WTC11 (cell line): ENCODE data around the gene ADGRL3. TPM values are rescaled to one million over a fixed set of nuclear protein-coding genes. Genes with fewer than 3 reads are reported as not detected.

ENCODE experiments used
- ATAC-seq: fragments of 200-7000 bp; cut with Tn5 transposase; 2 replicates; pipeline ENCODE4 v1.10.0; 2021; ENCODE audit warnings: mild to moderate bottlenecking, moderate library complexity
- CTCF ChIA-PET: fragments of 300-600 bp; sonication (Branson Sonifier 250); formaldehyde crosslinking; loops from one replicate; lab custom pipeline; 2021; ENCODE audit warnings: antibody characterized with exemption; lab: Charles Lee
- POLR2A ChIA-PET: fragments of 350-600 bp; sonication (Branson Sonifier 250); formaldehyde crosslinking; loops from one replicate; lab custom pipeline; 2021; ENCODE audit warnings: antibody characterized with exemption; lab: Charles Lee
- DNase-seq: peaks from one replicate; pipeline ENCODE4 v3.0.0; 2021; ENCODE audit warnings: low spot score
- H3K27ac Mint-ChIP-seq: 2 replicates; pipeline ENCODE4 v1.8.0; 2021; ENCODE audit warnings: mixed read lengths
- H3K27me3 Mint-ChIP-seq: 2 replicates; pipeline ENCODE4 v1.8.0; 2021; ENCODE audit warnings: low read depth, mild to moderate bottlenecking, moderate library complexity, mixed read lengths
- H3K36me3 Mint-ChIP-seq: 2 replicates; pipeline ENCODE4 v1.8.0; 2021; ENCODE audit warnings: mixed read lengths
- H3K4me1 Mint-ChIP-seq: 2 replicates; pipeline ENCODE4 v1.8.0; 2022; ENCODE audit warnings: mixed read lengths
- H3K4me3 Mint-ChIP-seq: 2 replicates; pipeline ENCODE4 v1.8.0; 2021; ENCODE audit warnings: mild to moderate bottlenecking, moderate library complexity, mixed read lengths
- H3K9me3 Mint-ChIP-seq: 2 replicates; pipeline ENCODE4 v1.8.0; 2021; ENCODE audit warnings: mixed read lengths
- AFF4 ChIP-seq: sonication (generic); formaldehyde crosslinking; IDR thresholded peaks from 2 replicates; pipeline ENCODE4 v1.8.1; 2023; ENCODE audit warnings: mild to moderate bottlenecking, missing genetic modification reagents, borderline replicate concordance
- ATF1 ChIP-seq: sonication (generic); formaldehyde crosslinking; IDR thresholded peaks from 2 replicates; pipeline ENCODE4 v1.8.1; 2023; ENCODE audit warnings: mild to moderate bottlenecking, moderate library complexity, missing genetic modification reagents
- ATF6 ChIP-seq: sonication (generic); formaldehyde crosslinking; IDR thresholded peaks from 2 replicates; pipeline ENCODE4 v1.8.1; 2023; ENCODE audit warnings: mild to moderate bottlenecking, missing genetic modification reagents
- CBFB ChIP-seq: sonication (generic); formaldehyde crosslinking; IDR thresholded peaks from 2 replicates; pipeline ENCODE4 v1.8.1; 2022; ENCODE audit warnings: mild to moderate bottlenecking, low read depth, missing genetic modification reagents
- CDX4 ChIP-seq: fragments of 250-450 bp; sonication (Bioruptor Pico); IDR thresholded peaks from 2 replicates; pipeline ENCODE4 v1.9.0; 2021; ENCODE audit warnings: moderate library complexity, mild to moderate bottlenecking, inconsistent platforms, borderline replicate concordance
- CREB1 ChIP-seq: sonication (generic); formaldehyde crosslinking; IDR thresholded peaks from 2 replicates; pipeline ENCODE4 v1.8.0; 2023; ENCODE audit warnings: mild to moderate bottlenecking, missing genetic modification reagents
- E2F5 ChIP-seq: sonication (generic); formaldehyde crosslinking; IDR thresholded peaks from 2 replicates; pipeline ENCODE4 v1.8.1; 2022; ENCODE audit warnings: mild to moderate bottlenecking, moderate library complexity, missing genetic modification reagents
- FOXJ3 ChIP-seq: sonication (generic); formaldehyde crosslinking; IDR thresholded peaks from 2 replicates; pipeline ENCODE4 v1.9.0; 2021; ENCODE audit warnings: missing genetic modification reagents, mild to moderate bottlenecking, borderline replicate concordance
- GTF2I ChIP-seq: fragments of 250-450 bp; sonication (Bioruptor Pico); conservative IDR thresholded peaks from 2 replicates; pipeline ENCODE4 v1.4.0; 2021; ENCODE audit warnings: mild to moderate bottlenecking
- JUN ChIP-seq: sonication (generic); formaldehyde crosslinking; IDR thresholded peaks from 2 replicates; pipeline ENCODE4 v1.8.0; 2023; ENCODE audit warnings: mild to moderate bottlenecking, missing genetic modification reagents
- KAT7 ChIP-seq: sonication (generic); formaldehyde crosslinking; IDR thresholded peaks from 2 replicates; pipeline ENCODE4 v1.8.1; 2023; ENCODE audit warnings: missing genetic modification reagents, mild to moderate bottlenecking, borderline replicate concordance
- NFYB ChIP-seq: sonication (generic); formaldehyde crosslinking; conservative IDR thresholded peaks from 2 replicates; pipeline ENCODE4 v1.8.0; 2022; ENCODE audit warnings: low read depth, missing genetic modification reagents
- NR1H2 ChIP-seq: sonication (generic); formaldehyde crosslinking; IDR thresholded peaks from 2 replicates; pipeline ENCODE4 v1.9.0; 2021; ENCODE audit warnings: mild to moderate bottlenecking, moderate library complexity, missing genetic modification reagents
- OVOL2 ChIP-seq: fragments of 250-450 bp; sonication (Bioruptor Pico); IDR thresholded peaks from 2 replicates; pipeline ENCODE4 v1.9.0; 2021; ENCODE audit warnings: mild to moderate bottlenecking, borderline replicate concordance
- PRDM15 ChIP-seq: sonication (generic); formaldehyde crosslinking; IDR thresholded peaks from 2 replicates; pipeline ENCODE4 v1.8.0; 2022; ENCODE audit warnings: missing genetic modification reagents
- SOX15 ChIP-seq: fragments of 250-450 bp; sonication (Bioruptor Pico); IDR thresholded peaks from 2 replicates; pipeline ENCODE4 v1.9.0; 2021; ENCODE audit warnings: mild to moderate bottlenecking
- SP1 ChIP-seq: sonication (generic); formaldehyde crosslinking; conservative IDR thresholded peaks from 2 replicates; pipeline ENCODE4 v1.8.1; 2022; ENCODE audit warnings: missing genetic modification reagents
- TCF7 ChIP-seq: sonication (generic); formaldehyde crosslinking; IDR thresholded peaks from 2 replicates; pipeline ENCODE4 v1.8.0; 2022; ENCODE audit warnings: mild to moderate bottlenecking, low read depth, missing genetic modification reagents, moderate library complexity
- ZNF396 ChIP-seq: fragments of 250-450 bp; sonication (Bioruptor Pico); IDR thresholded peaks from 2 replicates; pipeline ENCODE4 v1.8.0; 2021; ENCODE audit warnings: mild to moderate bottlenecking, moderate library complexity, borderline replicate concordance
- ZNF423 ChIP-seq: fragments of 250-450 bp; sonication (Bioruptor Pico); IDR thresholded peaks from 2 replicates; pipeline ENCODE4 v2.1.2; 2022; ENCODE audit warnings: mild to moderate bottlenecking, moderate library complexity
- ZSCAN18 ChIP-seq: fragments of 250-450 bp; sonication (Bioruptor Pico); IDR thresholded peaks from 2 replicates; pipeline ENCODE4 v2.1.2; 2022; ENCODE audit warnings: mild to moderate bottlenecking, moderate library complexity
- total RNA-seq: library from RNA; stranded (reverse); gene quantifications from 3 replicates; pipeline ENCODE4 v1.2.3, GENCODE V29; 2021

Gene ADGRL3
- total RNA-seq, 1 experiment from 2014 or later = 8.7 TPM

GRCh38 chr4:61379406-61379805 is 179.3 kb downstream of the ADGRL3 start:
- peaks cover 12% of the 10 kb centered on the region for H3K36me3 Mint-ChIP-seq
- peaks cover 14% of the 10 kb centered on the region for H3K9me3 Mint-ChIP-seq
- no peaks in the 10 kb centered on the region for H3K27me3 Mint-ChIP-seq
- H3K4me3 Mint-ChIP-seq = no peak overlapping the region
- H3K27ac Mint-ChIP-seq = no peak overlapping the region
- ChIA-PET CTCF (no interaction called here), POLR2A (no interaction called here)
- ATAC-seq = no peak
- DNase-seq = no peak
- H3K4me1 Mint-ChIP-seq = peaks cover 45% of the 10 kb centered on the region
- no peak for TF ChIP-seq ATF6
- no peak for TF ChIP-seq TCF7
- TF ChIP-seq ZNF423 (CRISPR knock-in tag) = no peak
- no peak for TF ChIP-seq FOXJ3 (CRISPR knock-in tag)

- peaks cover 14% of the 10 kb centered on the region for H3K9me3 Mint-ChIP-seq
- peaks cover 46% of the 10 kb centered on the region for H3K4me1 Mint-ChIP-seq
- CTCF ChIA-PET = no interaction called here
- TF ChIP-seq ZNF396 (CRISPR knock-in tag) = no peak
- no peak for TF ChIP-seq AFF4 (CRISPR knock-in tag)
- no peak for TF ChIP-seq TCF7
- TF ChIP-seq E2F5 (CRISPR knock-in tag) = no peak
- no peak for TF ChIP-seq PRDM15
- TF ChIP-seq OVOL2 (CRISPR knock-in tag) = no peak
- TF ChIP-seq JUN (CRISPR knock-in tag) = no peak
- no peak for TF ChIP-seq CREB1
- no peak for TF ChIP-seq NR1H2 (CRISPR knock-in tag)
- TF ChIP-seq ZSCAN18 (CRISPR knock-in tag) = no peak
- no peak for TF ChIP-seq CBFB
- TF ChIP-seq ATF1 (CRISPR knock-in tag) = no peak
- TF ChIP-seq GTF2I (CRISPR knock-in tag) = no peak
- no peak for TF ChIP-seq NFYB (CRISPR knock-in tag)
- TF ChIP-seq CDX4 (CRISPR knock-in tag) = no peak
- TF ChIP-seq SOX15 (CRISPR knock-in tag) = no peak
- no peak for TF ChIP-seq KAT7 (CRISPR knock-in tag)
- TF ChIP-seq SP1 (CRISPR knock-in tag) = no peak
- ATAC-seq (peak; percentile 93), DNase-seq (no peak)
- POLR2A ChIA-PET = interaction anchor here (0.6 kb wide), 1 partner anchor 885 kb away, joined by 4 read pairs; no protein-coding TSS in a partner anchor
- H3K36me3 Mint-ChIP-seq = peaks cover 12% of the 10 kb centered on the region
- peak overlapping the region; percentile 44 for H3K27ac Mint-ChIP-seq
- no peak overlapping the region for H3K4me3 Mint-ChIP-seq
- H3K27me3 Mint-ChIP-seq = no peaks in the 10 kb centered on the region
Observed at GRCh38 chr4:61380865-61381264, 180.7 kb downstream of the ADGRL3 start.
